ENCODE data around the gene EDAR.

EDAR gene

GRCh38 chr2:109013051-109013450 lies 24.0 kb upstream of the EDAR start:
- TF ChIP-seq, protein P1, sequence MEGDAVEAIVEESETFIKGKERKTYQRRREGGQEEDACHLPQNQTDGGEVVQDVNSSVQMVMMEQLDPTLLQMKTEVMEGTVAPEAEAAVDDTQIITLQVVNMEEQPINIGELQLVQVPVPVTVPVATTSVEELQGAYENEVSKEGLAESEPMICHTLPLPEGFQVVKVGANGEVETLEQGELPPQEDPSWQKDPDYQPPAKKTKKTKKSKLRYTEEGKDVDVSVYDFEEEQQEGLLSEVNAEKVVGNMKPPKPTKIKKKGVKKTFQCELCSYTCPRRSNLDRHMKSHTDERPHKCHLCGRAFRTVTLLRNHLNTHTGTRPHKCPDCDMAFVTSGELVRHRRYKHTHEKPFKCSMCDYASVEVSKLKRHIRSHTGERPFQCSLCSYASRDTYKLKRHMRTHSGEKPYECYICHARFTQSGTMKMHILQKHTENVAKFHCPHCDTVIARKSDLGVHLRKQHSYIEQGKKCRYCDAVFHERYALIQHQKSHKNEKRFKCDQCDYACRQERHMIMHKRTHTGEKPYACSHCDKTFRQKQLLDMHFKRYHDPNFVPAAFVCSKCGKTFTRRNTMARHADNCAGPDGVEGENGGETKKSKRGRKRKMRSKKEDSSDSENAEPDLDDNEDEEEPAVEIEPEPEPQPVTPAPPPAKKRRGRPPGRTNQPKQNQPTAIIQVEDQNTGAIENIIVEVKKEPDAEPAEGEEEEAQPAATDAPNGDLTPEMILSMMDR (IDR thresholded peaks at IDR 0.05; ENCODE audit: unreplicated experiment in 3 of 3), result no peak
- Mint-ChIP-seq H3K27ac (no peak overlapping the region), H3K36me3 (ENCODE audit: low read depth) (no peaks in the 10 kb centered on the region), H3K9me3 (no peaks in the 10 kb centered on the region), H3K4me1 (no peaks in the 10 kb centered on the region), H3K27me3 (ENCODE audit: low read depth) (peaks cover 12% of the 10 kb centered on the region), H3K4me3 (no peak overlapping the region)

DNA sequence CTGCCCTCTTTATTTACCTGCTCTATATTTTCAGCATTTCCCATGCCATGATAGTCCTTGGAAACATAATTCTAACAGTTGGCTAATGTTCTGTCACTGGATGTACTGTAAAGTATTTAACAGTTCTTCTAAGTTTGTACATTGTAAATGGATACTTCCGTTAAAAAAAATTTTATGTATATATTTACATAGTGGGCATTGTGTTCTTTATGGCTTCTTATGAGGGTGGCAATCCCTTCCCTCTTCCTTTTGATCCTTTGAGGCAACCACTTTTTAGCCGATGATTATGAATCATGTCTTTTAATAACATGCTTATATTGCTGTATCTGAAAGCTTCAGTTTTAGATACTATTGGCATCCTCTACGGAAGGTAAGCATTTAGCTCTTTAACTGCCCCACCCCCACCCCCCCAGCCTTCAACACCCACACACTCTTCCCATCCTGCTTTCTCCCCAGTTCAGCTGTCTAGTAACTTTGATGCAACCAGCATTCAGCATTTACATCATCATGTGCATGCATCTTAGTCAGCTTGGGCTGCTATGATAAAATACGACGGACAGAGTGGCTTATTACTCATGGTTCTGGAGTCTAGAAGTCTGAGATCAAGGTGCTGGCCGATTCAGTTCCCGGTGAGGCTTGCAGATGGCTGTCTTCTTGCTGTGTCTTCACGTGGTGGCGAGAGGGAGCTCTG lies 21.0 kb upstream of the EDAR start:
- Mint-ChIP-seq H3K36me3 (ENCODE audit: low read depth) (no peaks in the 10 kb centered on the region), H3K27ac (no peak overlapping the region), H3K4me1 (no peaks in the 10 kb centered on the region), H3K27me3 (ENCODE audit: low read depth) (peaks cover 9% of the 10 kb centered on the region), H3K9me3 (no peaks in the 10 kb centered on the region), H3K4me3 (no peak overlapping the region)
- TF ChIP-seq, protein P1 (IDR thresholded peaks at IDR 0.05; ENCODE audit: unreplicated experiment in 3 of 3), result no peak

DNA sequence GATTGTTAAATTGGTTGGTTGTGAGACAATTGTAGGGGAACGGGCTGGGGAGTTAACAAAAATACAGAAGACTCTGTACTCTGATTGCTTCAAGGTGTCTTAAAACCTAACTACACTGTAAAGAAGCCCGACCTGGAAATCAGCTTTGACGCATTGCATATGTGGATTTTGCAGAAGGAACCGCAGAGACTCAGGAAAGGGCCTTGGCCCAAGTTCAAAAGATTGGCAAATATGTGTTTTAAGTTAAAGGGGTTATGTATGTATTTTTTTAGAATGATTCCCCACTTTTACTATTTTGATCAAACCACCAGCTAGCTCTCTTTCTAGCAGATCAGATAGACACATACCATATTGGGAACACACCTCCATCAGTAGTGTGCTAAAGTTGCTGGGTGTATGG lies 18.0 kb upstream of the EDAR start:
- Mint-ChIP-seq H3K36me3 (ENCODE audit: low read depth) (no peaks in the 10 kb centered on the region), H3K9me3 (no peaks in the 10 kb centered on the region), H3K27me3 (ENCODE audit: low read depth) (peaks cover 14% of the 10 kb centered on the region), H3K27ac (no peak overlapping the region), H3K4me1 (no peaks in the 10 kb centered on the region), H3K4me3 (no peak overlapping the region)
- TF ChIP-seq, protein P1 (IDR thresholded peaks at IDR 0.05; ENCODE audit: unreplicated experiment in 3 of 3), result no peak

- TF ChIP-seq, protein P1 (IDR thresholded peaks at IDR 0.05; ENCODE audit: unreplicated experiment in 3 of 3), result no peak
- H3K27ac Mint-ChIP-seq, result no peak overlapping the region
- no peaks in the 10 kb centered on the region for H3K4me1 Mint-ChIP-seq
- H3K36me3 Mint-ChIP-seq (ENCODE audit: low read depth), result no peaks in the 10 kb centered on the region
- H3K9me3 Mint-ChIP-seq, result no peaks in the 10 kb centered on the region
- H3K27me3 Mint-ChIP-seq (ENCODE audit: low read depth), result peaks cover 11% of the 10 kb centered on the region
- H3K4me3 Mint-ChIP-seq, result no peak overlapping the region
These were observed 16.7 kb upstream of the EDAR start for GRCh38 chr2:109005686-109006204.

DNA sequence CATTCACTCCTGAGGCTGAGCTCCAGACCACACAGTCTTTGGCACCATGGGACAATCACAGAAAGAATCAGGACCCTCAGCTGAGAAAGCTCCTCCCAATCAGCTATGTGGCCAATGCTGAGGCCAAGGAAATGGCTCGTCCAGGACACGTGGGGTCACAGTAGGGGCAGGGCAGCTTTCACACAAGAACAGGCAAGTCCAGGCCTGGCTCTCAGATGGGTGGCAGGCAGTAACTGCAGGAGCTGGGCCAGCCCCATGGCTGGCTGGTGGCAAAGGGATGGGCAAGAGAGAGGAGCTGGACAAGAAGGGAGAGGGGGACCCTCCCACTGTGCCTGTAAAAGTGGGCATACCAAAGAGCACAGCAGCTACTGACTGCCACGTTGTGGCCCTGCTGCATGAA lies 12.2 kb upstream of the EDAR start:
- Mint-ChIP-seq H3K9me3 (no peaks in the 10 kb centered on the region), H3K4me1 (peaks cover 9% of the 10 kb centered on the region), H3K36me3 (ENCODE audit: low read depth) (no peaks in the 10 kb centered on the region), H3K27me3 (ENCODE audit: low read depth) (peaks cover 11% of the 10 kb centered on the region), H3K27ac (no peak overlapping the region), H3K4me3 (no peak overlapping the region)
- TF ChIP-seq, protein P1 (IDR thresholded peaks at IDR 0.05; ENCODE audit: unreplicated experiment in 3 of 3), result no peak

DNA sequence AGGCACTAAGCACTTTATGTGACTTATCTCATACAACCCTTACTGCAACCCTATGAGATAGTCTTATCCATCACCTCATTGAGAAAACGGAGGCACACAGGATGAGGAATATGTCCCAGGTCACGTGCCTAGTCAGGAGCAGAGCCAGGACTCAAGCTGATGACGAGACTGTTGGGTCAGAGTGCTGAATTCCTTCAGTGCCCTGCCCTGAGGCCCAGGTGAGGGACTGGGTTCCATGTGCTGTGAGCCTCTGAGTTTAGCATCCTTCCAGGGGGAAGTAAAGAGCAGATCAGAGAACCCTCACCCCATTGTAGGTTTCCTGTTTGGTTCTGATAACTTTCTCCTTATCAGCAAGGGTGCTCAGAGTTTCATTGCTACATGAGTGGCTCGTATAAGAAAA lies 11.7 kb upstream of the EDAR start:
- H3K9me3 Mint-ChIP-seq, result no peaks in the 10 kb centered on the region
- H3K27ac Mint-ChIP-seq, result no peak overlapping the region
- peaks cover 9% of the 10 kb centered on the region for H3K4me1 Mint-ChIP-seq
- no peak overlapping the region for H3K4me3 Mint-ChIP-seq
- peaks cover 11% of the 10 kb centered on the region for H3K27me3 Mint-ChIP-seq (ENCODE audit: low read depth)
- TF ChIP-seq, protein P1 (IDR thresholded peaks at IDR 0.05; ENCODE audit: unreplicated experiment in 3 of 3), result no peak
- H3K36me3 Mint-ChIP-seq (ENCODE audit: low read depth), result no peaks in the 10 kb centered on the region

All from nephron (organoid).